HFF-Myc (cell line): ENCODE results near the gene NAA25.
"Not testable (repeated sequence)": the region's sequence is repeated elsewhere in the genome, so short reads cannot be mapped to it uniquely, and the experiment has no call there.

Experiments
- DNase-seq: peaks from one replicate; pipeline ENCODE4 v3.0.0-alpha.2; 2011; ENCODE audit warnings: low read depth; ENCODE audit errors: extremely low read depth
- H3K4me3 ChIP-seq: replicated peaks from 2 replicates; pipeline ENCODE4 v1.5.1; 2011; ENCODE audit warnings: low read depth, mild to moderate bottlenecking, control low read depth, low read length
- TF ChIP-seq, protein P1 (sequence below): IDR thresholded peaks from 2 replicates; pipeline ENCODE4 v1.5.1; 2012; ENCODE audit warnings: mild to moderate bottlenecking, low read depth, low read length, control low read depth; ENCODE audit errors: missing control alignments

The NAA25 gene

GRCh38 chr12:111997300-111997699 lies 111.3 kb downstream of the NAA25 start:
- no peak for DNase-seq
- H3K4me3 ChIP-seq, result no peak overlapping the region
- TF ChIP-seq, protein P1, sequence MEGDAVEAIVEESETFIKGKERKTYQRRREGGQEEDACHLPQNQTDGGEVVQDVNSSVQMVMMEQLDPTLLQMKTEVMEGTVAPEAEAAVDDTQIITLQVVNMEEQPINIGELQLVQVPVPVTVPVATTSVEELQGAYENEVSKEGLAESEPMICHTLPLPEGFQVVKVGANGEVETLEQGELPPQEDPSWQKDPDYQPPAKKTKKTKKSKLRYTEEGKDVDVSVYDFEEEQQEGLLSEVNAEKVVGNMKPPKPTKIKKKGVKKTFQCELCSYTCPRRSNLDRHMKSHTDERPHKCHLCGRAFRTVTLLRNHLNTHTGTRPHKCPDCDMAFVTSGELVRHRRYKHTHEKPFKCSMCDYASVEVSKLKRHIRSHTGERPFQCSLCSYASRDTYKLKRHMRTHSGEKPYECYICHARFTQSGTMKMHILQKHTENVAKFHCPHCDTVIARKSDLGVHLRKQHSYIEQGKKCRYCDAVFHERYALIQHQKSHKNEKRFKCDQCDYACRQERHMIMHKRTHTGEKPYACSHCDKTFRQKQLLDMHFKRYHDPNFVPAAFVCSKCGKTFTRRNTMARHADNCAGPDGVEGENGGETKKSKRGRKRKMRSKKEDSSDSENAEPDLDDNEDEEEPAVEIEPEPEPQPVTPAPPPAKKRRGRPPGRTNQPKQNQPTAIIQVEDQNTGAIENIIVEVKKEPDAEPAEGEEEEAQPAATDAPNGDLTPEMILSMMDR, result no peak

GRCh38 chr12:111995782-111996480 lies 112.7 kb downstream of the NAA25 start:
- TF ChIP-seq, protein P1, result no peak
- DNase-seq, result no peak
- no peak overlapping the region for H3K4me3 ChIP-seq

DNA sequence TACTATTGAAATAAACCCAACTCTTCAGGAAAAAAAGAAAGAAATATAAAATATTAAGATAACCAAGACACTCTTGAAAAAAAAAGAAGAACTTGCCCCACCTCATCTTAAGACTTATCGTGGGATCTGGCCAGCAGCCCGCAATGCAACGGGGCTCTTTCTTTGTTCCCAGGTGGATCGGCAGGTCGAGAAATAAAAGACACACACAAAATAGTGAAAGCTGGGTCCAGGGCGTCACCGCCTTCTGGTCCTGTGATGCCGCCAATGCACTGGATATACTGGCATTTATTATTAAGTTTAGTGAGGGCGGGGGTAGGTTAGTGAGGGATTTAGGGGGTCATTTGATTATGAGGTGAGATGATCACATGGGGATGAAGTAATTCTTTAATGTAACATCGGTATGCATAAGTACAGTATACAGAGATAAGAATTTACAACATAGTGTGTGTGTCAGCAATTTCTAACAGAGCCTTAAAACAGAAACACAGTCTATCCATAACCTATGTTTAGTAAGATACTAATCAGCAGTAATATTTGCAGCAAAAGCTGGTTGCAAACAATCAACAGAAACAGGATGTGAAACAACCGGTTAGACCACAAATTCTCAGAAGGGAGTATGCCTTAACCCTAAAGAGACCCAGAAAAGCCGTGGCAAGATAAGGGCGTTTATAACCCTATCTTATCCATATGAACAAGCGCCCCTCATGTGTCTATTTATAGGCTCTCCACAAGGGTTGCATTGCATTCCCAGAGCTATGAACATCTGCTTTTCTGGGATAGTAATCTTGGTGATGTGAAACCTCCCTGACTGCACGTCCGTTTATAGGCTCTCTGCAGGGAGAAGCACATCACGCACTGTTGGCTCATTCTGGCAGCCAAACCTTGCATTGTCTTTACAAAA lies 114.1 kb downstream of the NAA25 start:
- H3K4me3 ChIP-seq, DNase-seq: not testable (repeated sequence)

DNA sequence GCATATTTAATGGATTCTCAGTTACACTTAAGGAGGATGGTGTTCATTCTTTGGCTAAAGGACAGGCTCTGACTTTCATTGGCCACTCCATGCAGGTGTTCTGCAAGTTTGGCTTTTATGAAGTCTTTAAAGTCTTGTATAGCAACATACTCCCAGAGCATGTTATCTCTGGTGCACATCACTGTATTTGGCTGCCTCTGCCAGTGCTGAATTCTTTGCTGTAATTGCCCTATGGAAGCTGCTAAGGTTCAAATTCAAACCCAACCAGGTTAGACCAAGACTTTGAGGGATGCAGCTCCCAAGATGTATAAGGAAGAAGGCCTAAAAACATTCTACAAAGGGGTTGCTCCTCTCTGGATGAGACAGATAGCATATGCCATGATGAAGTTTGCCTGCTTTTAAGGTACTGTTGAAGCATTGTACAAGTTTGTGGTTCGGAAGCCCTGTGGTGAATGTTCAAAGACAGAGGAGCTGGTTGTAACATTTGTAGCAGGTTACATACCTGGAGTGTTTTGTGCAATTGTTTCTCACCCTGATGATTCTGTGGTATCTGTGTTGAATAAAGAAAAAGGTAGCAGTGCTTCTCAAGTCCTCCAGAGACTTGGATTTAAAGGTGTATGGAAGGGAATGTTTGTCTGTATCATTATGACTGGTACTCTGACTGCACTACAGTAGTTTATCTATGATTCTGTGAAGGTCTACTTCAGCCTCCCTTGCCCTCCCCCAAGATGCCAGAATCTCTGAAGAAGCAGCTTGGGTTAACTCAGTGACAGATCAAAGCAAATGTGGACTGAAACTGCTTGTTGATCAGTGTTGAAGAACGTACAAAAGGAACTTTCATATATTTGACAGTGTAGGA lies 115.1 kb downstream of the NAA25 start:
- no peak for DNase-seq
- TF ChIP-seq, protein P1, result no peak
- H3K4me3 ChIP-seq, result no peak overlapping the region

- TF ChIP-seq, protein P1, result no peak
- no peak overlapping the region for H3K4me3 ChIP-seq
- no peak for DNase-seq
Observed at GRCh38 chr12:111992464-111992863, 116.1 kb downstream of the NAA25 start.

- no peak overlapping the region for H3K4me3 ChIP-seq
Observed at GRCh38 chr12:111991946-111992345, 116.6 kb downstream of the NAA25 start.

More at GRCh38 chr12:111991946-111992345, 116.6 kb downstream of the NAA25 start:
- no peak for DNase-seq
- TF ChIP-seq, protein P1, result no peak
